ENCODE measurements around the gene FKBP9. TPM values are rescaled to one million over a fixed set of nuclear protein-coding genes. Genes with fewer than 3 reads are reported as not detected.

FKBP9 gene
- total and polyA plus RNA-seq, 2 of the 8 experiments (the other 6 are each of a cell fraction or from before 2014, with no cell fraction given), result 7.2 to 10.1 TPM

DNA sequence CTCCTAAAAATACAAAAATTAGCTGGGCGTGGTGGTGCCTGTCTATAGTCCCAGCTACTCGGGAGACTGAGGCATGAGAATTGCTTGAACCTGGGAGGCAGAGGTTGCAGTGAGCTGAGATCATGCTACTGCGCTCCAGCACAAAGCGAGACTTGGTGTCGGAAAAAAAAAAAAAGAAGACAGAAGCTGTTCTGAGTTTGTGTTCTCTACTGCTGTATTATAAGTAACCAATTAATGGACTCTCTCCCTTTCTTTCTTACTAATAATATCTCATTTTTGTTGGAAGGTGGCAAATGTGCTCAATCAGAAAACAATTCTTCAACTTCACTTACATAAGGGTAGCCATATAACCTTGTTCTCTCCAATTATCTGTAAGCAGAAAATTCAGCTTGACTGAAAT, 97.9 kb downstream of the FKBP9 start:
- CTCF ChIA-PET (ENCODE audit: partially characterized antibody), result interaction anchor here (0.6 to 1.6 kb wide), 5 partner anchors 22 to 394 kb away, joined by 3 to 5 read pairs (median 3); partner anchors contain the start of gene RP9
- no peak overlapping the region for H2AFZ ChIP-seq (ENCODE audit: low read length)
- H2BK15ac ChIP-seq (ENCODE audit: low read length), result no peak overlapping the region
- H3K79me2 ChIP-seq (ENCODE audit: control insufficient read depth in 1 of 2, insufficient read depth in 2 of 2, low read length in 2 of 2), result peaks cover 8 to 86% of the 10 kb centered on the region in 2 experiments
- H4K8ac ChIP-seq (ENCODE audit: extremely low read depth, insufficient read depth, low read length), result no peak overlapping the region
- H3K4ac ChIP-seq (replicated peaks; ENCODE audit: insufficient read length, low read depth, low read length), result no peak overlapping the region
- no peaks in the 10 kb centered on the region for H3K4me1 ChIP-seq (replicated peaks in 1 of 4; ENCODE audit: control insufficient read depth in 3 of 4, insufficient read depth in 4 of 4, low read length in 3 of 4)
- H2BK12ac ChIP-seq (ENCODE audit: low read depth, low read length), result no peak overlapping the region
- H2BK5ac ChIP-seq (ENCODE audit: low read depth, low read length), result no peak overlapping the region
- no peak for FAIRE-seq
- H3K4me2 ChIP-seq (ENCODE audit: insufficient read depth in 1 of 2, low read depth in 2 of 2, low read length in 2 of 2), result no peak overlapping the region
- H3K23me2 ChIP-seq (ENCODE audit: low read depth, low read length), result no peaks in the 10 kb centered on the region
- no peaks in the 10 kb centered on the region; the same call in 1 of the 2 replicates for H3K79me1 ChIP-seq (ENCODE audit: low read depth, low read length)
- no peaks in the 10 kb centered on the region; a peak in 1 of 8 replicates for H3K36me3 ChIP-seq (ENCODE audit: control insufficient read depth in 2 of 4, insufficient read depth in 4 of 4, low read length in 3 of 4)
- H3K27ac ChIP-seq (ENCODE audit: low read depth, low read length), result no peak overlapping the region
- WGBS, 2 experiments (ENCODE audit: extremely low coverage in 1 of 2, insufficient coverage in 1 of 2, insufficient read length in 1 of 2, insufficient replicate concordance in 2 of 2, low coverage in 1 of 2, low lambda C conversion rate in 2 of 2, missing lambda C conversion rate in 1 of 2), result 95% methylated on average over 5 of the region's 5 CpGs; no CpG with 5 or more reads in 1 of the 2 experiments
- H4K5ac ChIP-seq (ENCODE audit: insufficient read length, low read depth, low read length), result no peak overlapping the region
- no peaks in the 10 kb centered on the region for H3K27me3 ChIP-seq (replicated peaks in 1 of 4; ENCODE audit: control insufficient read depth in 3 of 4, extremely low read depth in 1 of 4, insufficient read depth in 3 of 4, low read length in 3 of 4)
- H3K4me3 ChIP-seq (ENCODE audit: extremely low read depth in 1 of 4, insufficient read depth in 2 of 4, low read depth in 3 of 4, low read length in 4 of 4), result no peak overlapping the region
- no peak overlapping the region for H2BK20ac ChIP-seq (ENCODE audit: low read length)
- H4K20me1 ChIP-seq (replicated peaks in 1 of 2; ENCODE audit: control insufficient read depth in 1 of 2, insufficient read depth in 2 of 2, low read length in 2 of 2), result peaks cover 5 to 6% of the 10 kb centered on the region in 2 experiments
- no peak overlapping the region for H3K23ac ChIP-seq (ENCODE audit: insufficient read length)
- DNase-seq (ENCODE audit: low read depth in 1 of 2, low spot score in 2 of 2), result no peak
- no peak overlapping the region for H3K9ac ChIP-seq (replicated peaks in 1 of 4; ENCODE audit: extremely low read depth in 1 of 4, low read depth in 3 of 4, low read length in 3 of 4)
- H2BK120ac ChIP-seq (replicated peaks; ENCODE audit: low read depth, low read length), result no peak overlapping the region
- H3K14ac ChIP-seq (ENCODE audit: insufficient read length), result no peak overlapping the region
- no peak overlapping the region for H4K91ac ChIP-seq (replicated peaks; ENCODE audit: insufficient read length, low read length)
- POLR2A ChIA-PET (ENCODE audit: partially characterized antibody), result interaction anchor here (1.2 kb wide), 1 partner anchor 34 kb away, joined by 3 read pairs; no protein-coding TSS in a partner anchor
- H3K9me3 ChIP-seq (ENCODE audit: insufficient read depth in 2 of 2, low read depth in 1 of 2, low read length in 1 of 2), result no peaks in the 10 kb centered on the region
- no peak overlapping the region for H3K18ac ChIP-seq (ENCODE audit: extremely low read depth, low read length)
- H2AK5ac ChIP-seq (ENCODE audit: low read depth, low read length), result no peak overlapping the region
- no peak overlapping the region for H3K56ac ChIP-seq (replicated peaks; ENCODE audit: insufficient read length, low read depth, low read length)
- TF ChIP-seq POU5F1 (IDR thresholded peaks at IDR 0.05; ENCODE audit: low read depth, low read length) (no peak), CBX8 (IDR thresholded peaks at IDR 0.05; ENCODE audit: borderline replicate concordance, low read depth, low read length) (no peak)

Measured in H1 (cell line).